ENCODE results near the gene TIMP2.

DNA sequence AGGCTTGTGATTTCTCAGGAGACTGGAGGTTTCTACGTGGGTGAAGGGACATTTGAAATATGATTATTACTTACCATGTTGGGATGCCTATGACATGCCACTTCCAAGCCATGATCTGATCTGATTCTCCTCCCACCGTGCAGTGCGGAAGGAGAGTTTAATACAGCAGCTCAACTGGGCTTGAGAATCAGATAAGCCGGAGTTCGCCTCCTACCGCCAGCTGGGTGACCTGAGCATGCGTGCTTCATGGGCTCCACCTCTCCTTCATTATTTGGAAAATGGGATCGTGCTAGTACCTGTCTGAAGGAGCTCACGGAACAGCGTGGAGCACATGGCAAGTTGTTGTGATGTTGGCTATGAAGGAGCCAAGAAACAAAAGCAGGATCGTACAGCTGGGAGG, 12.4 kb upstream of the TIMP2 start:
- TF ChIP-seq EP300 (IDR thresholded peaks at IDR 0.05) (no peak), POLR2A (IDR thresholded peaks at IDR 0.05) (no peak)
- TF ChIP-seq, protein P1, sequence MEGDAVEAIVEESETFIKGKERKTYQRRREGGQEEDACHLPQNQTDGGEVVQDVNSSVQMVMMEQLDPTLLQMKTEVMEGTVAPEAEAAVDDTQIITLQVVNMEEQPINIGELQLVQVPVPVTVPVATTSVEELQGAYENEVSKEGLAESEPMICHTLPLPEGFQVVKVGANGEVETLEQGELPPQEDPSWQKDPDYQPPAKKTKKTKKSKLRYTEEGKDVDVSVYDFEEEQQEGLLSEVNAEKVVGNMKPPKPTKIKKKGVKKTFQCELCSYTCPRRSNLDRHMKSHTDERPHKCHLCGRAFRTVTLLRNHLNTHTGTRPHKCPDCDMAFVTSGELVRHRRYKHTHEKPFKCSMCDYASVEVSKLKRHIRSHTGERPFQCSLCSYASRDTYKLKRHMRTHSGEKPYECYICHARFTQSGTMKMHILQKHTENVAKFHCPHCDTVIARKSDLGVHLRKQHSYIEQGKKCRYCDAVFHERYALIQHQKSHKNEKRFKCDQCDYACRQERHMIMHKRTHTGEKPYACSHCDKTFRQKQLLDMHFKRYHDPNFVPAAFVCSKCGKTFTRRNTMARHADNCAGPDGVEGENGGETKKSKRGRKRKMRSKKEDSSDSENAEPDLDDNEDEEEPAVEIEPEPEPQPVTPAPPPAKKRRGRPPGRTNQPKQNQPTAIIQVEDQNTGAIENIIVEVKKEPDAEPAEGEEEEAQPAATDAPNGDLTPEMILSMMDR (IDR thresholded peaks at IDR 0.05), result no peak

Measured in tibial nerve (tissue), 4 donors.